ENCODE results near the gene RAB11FIP5.
"Not testable (repeated sequence)": the region's sequence is repeated elsewhere in the genome, so short reads cannot be mapped to it uniquely, and the experiment has no call there.

The RAB11FIP5 gene, protein sequence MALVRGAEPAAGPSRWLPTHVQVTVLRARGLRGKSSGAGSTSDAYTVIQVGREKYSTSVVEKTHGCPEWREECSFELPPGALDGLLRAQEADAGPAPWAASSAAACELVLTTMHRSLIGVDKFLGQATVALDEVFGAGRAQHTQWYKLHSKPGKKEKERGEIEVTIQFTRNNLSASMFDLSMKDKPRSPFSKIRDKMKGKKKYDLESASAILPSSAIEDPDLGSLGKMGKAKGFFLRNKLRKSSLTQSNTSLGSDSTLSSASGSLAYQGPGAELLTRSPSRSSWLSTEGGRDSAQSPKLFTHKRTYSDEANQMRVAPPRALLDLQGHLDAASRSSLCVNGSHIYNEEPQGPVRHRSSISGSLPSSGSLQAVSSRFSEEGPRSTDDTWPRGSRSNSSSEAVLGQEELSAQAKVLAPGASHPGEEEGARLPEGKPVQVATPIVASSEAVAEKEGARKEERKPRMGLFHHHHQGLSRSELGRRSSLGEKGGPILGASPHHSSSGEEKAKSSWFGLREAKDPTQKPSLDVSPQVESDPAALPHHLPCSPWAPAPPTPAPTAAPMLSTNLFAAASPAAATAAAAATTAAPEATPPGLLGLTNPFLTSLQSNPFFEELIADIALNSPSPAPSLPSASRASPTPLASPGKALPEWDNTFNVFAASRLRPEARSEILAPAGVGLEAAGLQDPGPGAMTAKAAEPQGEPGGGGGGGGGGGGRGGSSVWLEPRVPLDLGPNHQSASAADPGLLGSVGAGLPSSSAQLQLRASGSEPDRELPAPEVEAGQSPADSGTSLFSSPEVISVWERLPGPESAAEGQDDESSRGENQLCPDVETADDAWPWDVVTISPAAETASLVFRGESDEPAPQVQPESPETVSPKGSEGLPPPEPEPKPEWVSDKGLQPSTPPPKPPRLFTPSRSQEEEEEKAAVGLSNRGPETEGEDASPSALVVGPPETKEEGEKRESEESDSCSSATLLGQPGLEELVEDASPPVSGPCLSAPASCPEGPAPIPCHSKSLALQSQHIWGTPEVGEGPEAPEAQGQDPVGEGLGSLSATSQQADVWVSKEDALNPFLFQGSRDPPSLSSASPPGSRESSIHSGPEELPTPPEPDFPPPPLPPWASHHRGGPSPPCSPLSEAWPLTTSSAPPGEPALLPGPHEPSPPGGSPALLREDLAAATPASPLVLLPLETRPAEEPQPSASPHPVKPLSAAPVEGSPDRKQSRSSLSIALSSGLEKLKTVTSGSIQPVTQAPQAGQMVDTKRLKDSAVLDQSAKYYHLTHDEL (N-terminal part only)

DNA sequence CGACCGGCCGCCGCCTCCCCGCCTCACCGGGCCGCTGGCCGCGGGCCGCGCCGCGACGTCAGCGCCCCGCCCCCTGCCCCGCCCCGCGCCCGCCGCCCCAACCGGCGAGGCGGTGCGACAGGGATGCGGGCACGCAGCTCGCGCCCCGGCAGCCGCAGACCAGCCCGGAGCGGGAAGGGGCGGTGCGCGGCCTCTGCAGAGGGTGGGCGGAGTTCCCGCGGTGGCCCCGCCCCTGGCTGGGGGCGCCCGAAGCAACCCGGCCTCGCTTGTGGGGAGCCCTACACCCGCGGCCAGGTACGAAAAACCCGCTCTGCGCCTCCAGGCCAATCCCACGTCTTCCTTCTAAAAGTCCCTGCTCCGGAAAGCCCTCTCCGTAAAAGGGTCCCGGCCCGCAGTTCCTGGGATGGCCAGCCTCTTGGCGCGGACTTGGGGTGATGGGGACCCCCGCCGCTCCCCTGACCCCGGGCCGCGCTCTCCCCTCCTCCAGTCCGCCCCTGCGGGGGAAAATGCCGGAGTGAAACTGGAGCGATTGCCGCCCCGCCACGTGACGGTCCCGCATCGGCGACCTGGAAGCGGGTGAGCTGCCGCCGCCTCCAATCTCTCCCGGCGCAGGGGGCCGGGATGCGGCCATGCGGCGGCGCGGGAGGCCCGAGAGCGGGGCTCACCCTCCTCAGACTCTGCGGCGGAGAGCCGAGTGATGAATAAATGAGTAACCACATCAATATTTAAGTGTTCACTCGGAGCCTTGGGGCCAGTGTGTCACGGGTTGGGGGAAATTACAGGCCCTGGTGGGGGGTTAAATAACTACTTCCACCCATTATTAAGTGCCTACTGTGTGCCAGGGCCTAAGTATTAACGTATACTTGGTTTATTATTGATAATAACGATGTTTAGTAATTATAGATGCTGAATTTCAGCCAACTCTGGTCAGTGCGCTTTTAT is at the start of gene RAB11FIP5:
RAB11FIP5 (minus strand) TSS at position 36 of the 942 bp plus-strand sequence. CDS start 171 bp downstream, outside the sequence.
- DNase-seq (ENCODE audit: low spot score): peak; percentile 80

DNA sequence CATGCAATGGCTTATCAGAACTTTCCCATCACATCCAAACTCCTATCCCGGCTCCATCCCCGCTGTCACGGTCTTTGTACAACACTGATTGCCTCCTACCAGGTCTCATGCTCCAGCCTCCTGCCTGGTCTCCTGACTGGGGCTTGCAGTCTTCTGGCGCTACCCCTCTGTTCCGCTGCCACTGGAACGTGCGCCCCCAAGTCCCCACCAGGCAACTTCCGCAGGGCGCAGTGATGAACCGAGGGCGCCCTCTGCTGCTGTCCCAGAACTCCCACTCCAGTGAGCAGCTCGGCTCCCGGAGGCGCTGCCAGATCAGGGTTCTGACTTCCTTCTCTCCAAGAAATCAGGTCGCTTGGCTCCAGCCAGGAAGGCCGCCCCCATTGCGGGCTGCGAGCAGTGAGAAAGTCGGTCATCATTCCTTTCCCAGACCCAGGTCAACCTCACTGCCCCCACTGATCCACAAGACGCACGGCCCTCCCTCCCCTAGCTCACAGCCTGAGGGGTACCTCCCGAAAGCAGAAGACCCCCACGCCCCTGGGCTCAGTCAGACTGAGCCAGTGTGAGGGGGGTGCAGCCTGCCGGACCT is 43.9 kb upstream of the RAB11FIP5 start:
- peak; percentile 81 for DNase-seq (ENCODE audit: low spot score)

DNA sequence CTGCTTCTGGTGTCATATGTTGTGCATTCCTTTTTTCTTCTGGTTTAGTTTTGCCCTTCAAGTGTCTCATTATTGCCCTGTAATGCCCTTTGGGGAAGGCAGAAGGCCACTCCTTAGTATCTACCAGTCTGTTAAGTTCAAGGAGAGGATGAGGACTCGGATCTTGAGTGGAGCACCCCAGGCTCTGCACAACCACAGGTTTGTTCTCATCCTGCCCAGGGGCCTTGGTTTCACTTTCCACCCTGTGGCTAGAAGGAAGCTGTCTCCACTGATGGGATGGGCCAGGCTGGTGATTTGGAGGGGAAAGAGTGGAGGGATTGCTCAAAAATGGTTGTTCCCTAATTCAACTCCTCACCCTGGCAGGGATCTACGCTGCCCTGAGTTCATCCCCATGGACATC is 30.2 kb upstream of the RAB11FIP5 start:
- no peak for DNase-seq (ENCODE audit: low spot score)

DNA sequence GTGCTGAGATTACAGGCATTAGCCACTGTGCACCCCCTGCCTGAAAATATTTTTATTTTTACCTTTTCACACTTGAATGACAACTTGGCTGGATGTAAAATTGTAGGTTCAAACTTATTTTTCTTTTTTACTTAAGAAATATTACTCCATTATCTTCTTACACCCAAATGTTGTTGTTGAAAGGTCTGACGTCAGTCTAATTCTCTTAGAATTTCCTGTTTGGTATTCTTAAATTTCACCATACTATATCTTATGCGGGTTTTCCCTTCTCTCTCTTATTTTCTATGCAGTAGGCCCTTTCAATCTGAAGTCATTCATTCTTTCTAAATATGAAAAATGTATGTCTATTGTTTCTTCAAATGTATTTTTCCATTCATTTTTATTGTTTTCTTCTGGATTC is 29.1 kb upstream of the RAB11FIP5 start:
- no peak for DNase-seq (ENCODE audit: low spot score)

DNA sequence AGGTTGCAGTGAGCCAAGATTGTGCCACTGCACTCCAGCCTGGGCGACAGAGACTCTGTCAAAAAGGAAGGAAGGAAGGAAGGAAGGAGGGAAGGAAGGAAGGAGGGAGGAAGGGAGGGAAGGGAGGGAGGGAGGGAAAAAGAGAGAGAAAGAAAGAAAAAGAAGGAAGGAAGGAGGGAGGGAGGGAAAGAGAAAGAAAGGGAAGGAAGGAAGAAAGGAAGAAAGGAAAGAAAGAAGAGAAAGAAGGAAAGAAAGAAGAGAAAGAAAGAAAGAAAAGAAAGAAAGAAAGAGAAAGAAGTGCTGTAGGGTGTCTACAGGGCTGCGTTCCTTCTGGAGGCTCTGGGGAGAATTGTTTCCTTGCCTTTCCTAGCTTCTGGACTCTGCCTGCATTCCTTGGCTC is 22.5 kb upstream of the RAB11FIP5 start:
- DNase-seq (ENCODE audit: low spot score): no peak

DNA sequence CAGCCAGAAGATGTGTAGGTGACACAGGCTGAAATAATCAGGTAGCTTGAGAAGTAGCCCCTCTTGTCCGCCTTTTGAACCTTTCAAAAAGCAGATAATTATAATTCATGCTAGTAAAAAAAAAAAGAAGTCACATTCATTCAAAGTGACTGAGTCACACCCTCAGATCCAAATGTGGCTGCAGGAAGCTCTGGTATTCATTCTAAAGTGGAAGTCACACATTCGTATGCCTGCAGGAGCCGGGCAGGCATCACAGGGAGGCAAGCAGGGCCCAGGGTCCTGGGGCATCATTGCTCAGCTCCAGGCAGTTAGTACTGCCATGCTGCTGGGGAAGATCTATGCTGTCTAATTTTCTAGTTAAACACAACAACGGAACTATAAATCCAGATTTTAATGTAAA is 21.7 kb upstream of the RAB11FIP5 start:
- peak; percentile 27 for DNase-seq (ENCODE audit: low spot score)

DNA sequence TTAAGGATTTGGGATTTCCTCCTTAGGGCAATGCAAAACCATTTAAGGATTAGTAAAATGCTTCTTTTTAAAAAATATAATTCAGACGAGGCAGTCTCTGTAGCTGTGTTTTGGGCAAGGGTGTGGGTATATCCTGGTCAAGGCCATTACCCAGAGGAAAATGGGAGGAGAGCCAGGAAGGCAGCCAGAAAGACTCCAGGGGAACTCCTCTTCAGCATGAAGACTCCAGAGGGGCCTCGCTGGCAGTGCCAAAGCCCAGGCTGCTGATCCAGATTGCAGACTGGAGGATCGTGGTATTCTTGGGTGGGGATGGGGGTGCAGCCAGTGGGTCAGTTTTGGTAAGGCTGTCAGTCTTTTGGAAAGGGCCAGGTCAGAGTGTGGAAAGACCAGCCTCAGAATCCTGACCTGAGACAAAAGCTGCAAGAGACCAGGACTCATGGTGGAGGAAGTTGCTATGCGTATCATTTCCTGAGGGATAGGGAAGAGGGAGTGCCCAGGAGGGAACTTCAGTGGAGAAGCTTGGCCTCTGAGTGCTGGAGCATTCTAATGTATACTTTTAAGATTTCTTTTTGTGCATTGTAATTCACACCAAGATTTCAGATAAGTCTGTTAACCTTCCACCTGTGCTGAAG is 20.9 kb upstream of the RAB11FIP5 start:
- no peak for DNase-seq (ENCODE audit: low spot score)

DNA sequence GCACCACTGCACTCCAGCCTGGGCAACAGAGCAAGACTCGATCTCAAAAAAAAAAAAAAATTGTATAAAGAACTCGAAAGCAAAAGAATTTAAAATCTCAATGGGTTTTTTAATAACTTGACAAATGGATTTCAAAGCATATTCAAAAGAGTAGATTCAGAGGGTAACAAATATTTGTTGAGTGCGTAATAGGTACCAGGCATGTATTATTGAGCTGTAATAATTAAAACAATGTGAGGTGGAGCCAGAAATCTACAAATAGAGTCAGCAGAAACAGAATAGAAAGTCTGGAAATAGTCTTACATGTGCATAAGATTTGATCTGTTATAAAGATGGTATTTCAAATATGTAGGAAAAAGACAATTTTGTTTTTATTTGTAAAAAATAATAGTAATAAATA is 19.1 kb upstream of the RAB11FIP5 start:
- no peak for DNase-seq (ENCODE audit: low spot score)

DNA sequence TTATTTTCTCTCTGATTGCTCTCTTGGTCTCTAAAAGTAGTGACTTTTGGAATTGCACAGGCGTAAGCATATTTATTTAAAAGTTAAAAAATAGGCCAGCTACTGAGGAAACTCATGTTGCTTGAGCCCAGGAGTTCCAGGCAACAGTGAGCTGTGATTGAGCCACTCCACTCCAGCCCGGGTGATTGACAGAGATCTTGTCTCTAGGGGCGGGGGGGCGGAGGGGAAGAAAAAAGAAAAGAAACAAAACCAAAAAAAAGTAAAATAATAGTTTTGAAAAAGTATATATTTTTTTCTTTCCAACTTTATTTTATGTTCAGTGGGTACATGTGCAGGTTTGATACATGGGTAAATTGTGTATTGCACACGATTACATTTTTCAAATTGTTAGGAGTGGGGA is 18.0 kb upstream of the RAB11FIP5 start:
- DNase-seq (ENCODE audit: low spot score): no peak

DNA sequence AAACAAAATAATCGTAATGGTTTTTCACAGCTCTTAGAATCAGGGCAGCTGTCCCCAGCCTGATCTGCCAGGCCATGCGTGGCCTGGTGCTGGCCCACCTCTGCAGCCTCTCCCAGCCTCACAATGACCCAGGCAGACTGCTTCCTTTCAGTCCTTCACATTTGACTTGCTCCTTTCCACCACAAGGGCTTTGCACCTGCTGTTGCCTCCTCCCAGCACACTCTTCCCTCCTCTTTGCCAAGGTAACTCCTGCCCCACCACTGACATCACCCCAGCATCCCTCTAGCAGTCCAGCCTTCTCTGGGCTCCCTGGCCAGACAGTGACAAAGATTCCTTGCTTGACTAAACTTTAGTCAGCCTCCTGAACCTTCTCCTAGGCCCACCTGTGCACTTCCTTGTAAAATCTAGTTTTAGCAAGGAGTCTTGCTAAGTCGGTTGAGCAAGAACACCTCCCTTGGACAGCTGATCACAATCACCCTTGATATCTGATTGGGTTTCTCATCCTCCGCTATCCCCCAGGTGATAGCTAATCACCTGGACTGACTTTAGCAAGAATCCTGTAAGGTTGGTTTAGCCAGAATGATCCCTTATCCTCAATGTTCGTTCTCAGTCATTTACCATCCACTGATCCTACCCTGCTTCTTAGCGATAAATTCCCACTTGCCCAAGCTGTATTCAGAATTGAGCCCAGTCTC is 16.2 kb upstream of the RAB11FIP5 start:
- DNase-seq (ENCODE audit: low spot score): no peak

DNA sequence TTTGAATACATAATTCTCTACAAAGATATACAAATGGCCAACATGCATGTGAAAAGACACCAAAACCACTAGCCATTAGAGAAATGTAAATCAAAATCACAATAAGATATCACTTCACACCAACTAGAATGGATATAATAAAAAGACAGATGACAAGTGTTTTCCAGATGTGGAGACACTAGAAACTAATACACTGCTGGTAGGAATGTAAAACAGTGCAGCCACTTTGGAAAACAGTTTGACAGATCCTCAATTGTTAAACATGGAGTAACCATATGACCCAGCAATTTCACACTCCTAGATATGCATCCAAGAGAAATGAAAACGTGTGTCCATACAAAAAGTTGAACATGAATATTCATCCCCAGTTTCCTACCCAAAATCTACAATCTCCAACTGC is 9.8 kb upstream of the RAB11FIP5 start:
- DNase-seq (ENCODE audit: low spot score): no peak

DNA sequence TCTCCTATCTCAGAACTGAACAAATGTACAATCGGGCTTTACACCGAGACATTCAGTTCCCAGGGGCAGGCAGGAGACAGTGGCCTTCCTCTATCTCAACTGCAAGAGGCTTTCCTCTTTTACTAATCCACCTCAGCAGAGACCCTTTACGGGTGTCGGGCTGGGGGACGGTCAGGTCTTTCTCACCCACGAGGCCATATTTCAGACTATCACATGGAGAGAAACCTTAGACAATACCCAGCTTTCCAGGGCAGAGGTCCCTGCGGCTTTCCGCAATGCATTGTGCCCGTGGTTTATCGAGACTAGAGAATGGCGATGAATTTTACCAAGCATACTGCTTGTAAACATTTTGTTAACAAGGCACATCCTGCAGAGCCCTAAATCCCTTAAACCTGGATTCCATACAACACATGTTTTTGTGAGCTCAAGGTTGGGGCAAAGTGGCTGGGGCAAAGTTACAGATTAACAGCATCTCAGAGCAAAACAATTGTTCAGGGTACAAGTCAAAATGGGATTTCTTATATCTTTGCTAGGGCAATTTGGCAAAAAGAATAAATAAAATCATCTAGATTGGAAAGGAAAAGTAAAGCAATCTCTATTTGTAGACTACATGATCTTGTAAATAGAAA is 7.0 kb upstream of the RAB11FIP5 start:
- not testable (repeated sequence) for DNase-seq (ENCODE audit: low spot score)

DNA sequence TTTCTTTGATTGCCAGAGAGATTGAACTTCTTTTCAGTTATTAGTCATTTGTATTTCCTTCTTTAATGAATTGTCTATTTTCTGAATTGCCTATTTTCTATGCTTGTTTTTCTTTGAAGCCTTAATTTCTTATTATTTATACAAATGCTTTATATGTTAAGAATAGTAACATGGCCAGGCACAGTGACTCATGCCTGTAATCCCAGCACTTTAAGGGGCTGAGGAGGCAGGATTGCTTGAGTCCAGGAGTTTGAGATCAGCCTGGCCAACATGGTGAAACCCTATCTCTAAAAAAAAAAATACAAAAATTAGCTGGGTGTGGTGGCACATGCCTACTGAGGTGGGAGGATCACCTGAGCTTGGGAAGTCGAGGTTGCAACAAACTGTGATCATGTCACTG is 4.7 kb upstream of the RAB11FIP5 start:
- no peak for DNase-seq (ENCODE audit: low spot score)

DNA sequence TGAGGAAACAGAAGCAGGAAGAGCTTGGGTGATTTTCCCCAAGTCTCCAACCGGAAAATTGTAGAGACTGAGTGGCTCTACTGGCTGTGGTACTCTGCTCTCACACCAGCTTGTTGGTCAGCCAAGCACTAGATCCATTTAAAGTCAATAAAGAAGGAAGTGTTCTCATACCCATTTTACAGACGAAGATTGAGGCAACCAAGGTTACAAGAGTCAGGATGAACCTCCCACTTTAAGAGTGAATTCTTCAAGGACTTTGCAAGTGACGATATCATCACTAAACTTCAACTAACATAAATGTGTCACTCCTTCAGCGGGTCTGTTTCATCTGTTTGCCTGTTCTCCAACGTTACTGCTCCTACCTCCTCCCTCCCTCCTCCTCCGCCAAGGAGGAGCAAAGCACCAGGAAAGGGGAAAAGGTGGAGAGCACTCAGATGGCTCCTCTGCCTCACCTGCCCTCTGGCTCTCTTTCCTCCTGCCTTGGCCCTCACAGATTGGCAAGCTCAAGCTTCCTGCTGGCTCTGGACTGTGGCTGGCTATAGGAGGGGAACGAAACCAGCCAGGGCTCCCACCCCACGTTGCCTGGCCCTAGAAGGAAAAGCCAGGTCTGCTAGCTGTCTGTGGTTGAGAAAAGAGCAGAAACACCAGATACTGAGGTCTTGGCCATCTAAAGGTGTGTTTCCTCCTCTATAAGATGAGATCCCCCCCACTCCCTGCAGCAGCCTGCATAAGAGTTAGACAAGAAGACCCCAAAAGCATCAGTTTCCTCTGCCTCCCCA is 3.6 kb upstream of the RAB11FIP5 start:
- no peak for DNase-seq (ENCODE audit: low spot score)

DNA sequence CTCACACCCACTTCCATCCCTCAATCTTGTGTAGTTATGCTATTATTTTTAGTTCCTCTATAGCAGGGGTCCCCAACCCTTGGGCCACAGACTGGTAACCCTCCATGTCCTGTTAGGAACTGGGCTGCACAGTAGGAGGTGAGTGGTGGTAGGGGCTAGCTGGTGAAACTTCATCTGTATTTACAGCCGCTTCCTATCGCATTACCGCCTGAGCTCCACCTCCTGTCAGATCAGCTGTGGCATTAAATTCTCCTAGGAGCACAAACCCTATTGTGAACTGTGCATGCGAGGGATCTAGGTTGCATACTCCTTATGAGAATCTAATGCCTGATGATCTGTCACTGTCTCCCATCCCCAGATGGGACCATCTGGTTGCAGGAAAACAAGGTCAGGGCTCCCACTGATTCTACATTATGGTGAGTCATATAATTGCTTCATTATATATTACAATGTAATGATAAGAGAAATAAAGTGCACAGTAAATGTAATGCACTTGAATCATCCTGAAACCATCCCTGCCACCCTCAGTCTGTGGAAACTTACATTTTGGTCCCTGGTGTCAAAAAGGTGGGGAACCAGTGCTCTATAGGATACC is 1.6 kb upstream of the RAB11FIP5 start:
- DNase-seq (ENCODE audit: low spot score): no peak

DNA sequence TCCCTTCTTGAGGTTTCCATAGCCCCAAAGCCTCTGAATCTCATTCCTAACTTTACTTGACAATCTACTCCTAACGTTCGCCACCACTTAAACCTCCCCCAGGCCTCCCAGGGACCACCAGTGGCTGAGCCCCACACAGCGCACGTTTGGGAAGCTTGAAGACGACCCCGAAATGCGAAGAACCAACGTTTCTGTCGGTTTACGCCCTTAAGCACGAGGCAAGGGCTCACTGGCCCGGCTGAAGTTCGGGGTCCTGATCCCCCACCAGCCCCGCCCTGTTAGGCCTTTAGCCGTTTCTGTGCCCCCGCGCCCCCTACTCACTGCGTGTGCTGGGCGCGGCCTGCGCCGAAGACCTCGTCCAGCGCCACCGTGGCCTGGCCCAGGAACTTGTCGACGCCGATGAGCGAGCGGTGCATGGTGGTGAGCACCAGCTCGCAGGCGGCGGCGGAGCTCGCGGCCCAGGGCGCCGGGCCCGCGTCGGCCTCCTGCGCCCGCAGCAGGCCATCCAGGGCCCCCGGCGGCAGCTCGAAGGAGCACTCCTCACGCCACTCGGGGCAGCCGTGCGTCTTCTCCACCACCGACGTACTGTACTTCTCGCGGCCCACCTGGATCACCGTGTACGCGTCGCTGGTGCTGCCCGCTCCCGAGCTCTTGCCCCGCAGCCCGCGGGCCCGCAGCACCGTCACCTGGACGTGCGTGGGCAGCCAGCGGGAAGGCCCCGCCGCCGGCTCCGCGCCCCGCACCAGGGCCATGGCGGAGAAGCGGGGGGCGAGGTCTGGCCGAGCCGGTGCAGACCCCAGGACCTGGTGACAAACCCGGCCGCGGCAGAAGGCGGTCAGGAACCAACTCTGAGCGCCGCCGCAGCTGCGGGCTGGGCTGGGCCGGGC is 479 bp downstream of the RAB11FIP5 start:
- DNase-seq (ENCODE audit: low spot score): peak; percentile 46

All from hepatic stellate cell (primary cell).